ENCODE results near the gene TMX2. TPM values are rescaled to one million over a fixed set of nuclear protein-coding genes. Genes with fewer than 3 reads are reported as not detected.

Gene TMX2
- total RNA-seq, 1 donor from 2014 or later = 70.4 TPM

- H3K4me1 ChIP-seq = peaks cover 95% of the 10 kb centered on the region
- H3K27ac ChIP-seq = peak overlapping the region; percentile 89
- DNase-seq (no peak), ATAC-seq (peak; percentile 17)
- intact Hi-C loops (cut with DNase I) = no loop called here
- H3K36me3 ChIP-seq = no peaks in the 10 kb centered on the region
- no peaks in the 10 kb centered on the region for H3K9me3 ChIP-seq
- TF ChIP-seq, protein P1, sequence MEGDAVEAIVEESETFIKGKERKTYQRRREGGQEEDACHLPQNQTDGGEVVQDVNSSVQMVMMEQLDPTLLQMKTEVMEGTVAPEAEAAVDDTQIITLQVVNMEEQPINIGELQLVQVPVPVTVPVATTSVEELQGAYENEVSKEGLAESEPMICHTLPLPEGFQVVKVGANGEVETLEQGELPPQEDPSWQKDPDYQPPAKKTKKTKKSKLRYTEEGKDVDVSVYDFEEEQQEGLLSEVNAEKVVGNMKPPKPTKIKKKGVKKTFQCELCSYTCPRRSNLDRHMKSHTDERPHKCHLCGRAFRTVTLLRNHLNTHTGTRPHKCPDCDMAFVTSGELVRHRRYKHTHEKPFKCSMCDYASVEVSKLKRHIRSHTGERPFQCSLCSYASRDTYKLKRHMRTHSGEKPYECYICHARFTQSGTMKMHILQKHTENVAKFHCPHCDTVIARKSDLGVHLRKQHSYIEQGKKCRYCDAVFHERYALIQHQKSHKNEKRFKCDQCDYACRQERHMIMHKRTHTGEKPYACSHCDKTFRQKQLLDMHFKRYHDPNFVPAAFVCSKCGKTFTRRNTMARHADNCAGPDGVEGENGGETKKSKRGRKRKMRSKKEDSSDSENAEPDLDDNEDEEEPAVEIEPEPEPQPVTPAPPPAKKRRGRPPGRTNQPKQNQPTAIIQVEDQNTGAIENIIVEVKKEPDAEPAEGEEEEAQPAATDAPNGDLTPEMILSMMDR (IDR thresholded peaks at IDR 0.05) = no peak
- no peaks in the 10 kb centered on the region for H3K27me3 ChIP-seq
- peak overlapping the region; percentile 14 for H3K4me3 ChIP-seq
Observed at GRCh38 chr11:57779276-57779675, 66.9 kb downstream of the TMX2 start.

GRCh38 chr11:57781529-57781943 is 69.1 kb downstream of the TMX2 start:
- intact Hi-C loops (cut with DNase I) = no loop called here
- Histone ChIP-seq H3K27me3 (no peaks in the 10 kb centered on the region), H3K4me1 (peaks cover 91% of the 10 kb centered on the region), H3K27ac (peak overlapping the region; percentile 89), H3K36me3 (no peaks in the 10 kb centered on the region), H3K4me3 (no peak overlapping the region), H3K9me3 (no peaks in the 10 kb centered on the region)
- peak; percentile 78 for DNase-seq
- TF ChIP-seq, protein P1 (IDR thresholded peaks at IDR 0.05) = no peak
- peak; percentile 89 for ATAC-seq

DNA sequence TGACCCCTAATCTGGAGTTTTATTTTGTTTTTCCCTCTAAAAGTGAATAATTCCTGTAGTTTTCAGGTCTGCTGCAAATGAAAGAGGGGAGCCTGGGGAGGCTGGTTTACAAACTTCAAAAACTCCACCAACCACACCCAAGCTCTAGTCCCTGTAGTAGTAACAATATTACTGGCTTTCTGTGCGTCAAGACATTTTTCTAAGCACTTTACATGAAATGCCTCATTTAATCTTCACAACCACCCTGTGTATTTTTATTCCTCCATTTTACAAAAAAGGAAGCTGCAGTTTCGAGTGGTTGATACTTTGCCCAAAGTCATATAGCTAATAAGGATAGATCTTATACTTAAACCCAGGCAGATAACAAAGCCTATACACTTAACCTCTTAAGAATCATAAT is 72.7 kb downstream of the TMX2 start:
- H3K27ac ChIP-seq = no peak overlapping the region
- TF ChIP-seq, protein P1 (IDR thresholded peaks at IDR 0.05) = no peak
- H3K4me1 ChIP-seq = peaks cover 89% of the 10 kb centered on the region

DNA sequence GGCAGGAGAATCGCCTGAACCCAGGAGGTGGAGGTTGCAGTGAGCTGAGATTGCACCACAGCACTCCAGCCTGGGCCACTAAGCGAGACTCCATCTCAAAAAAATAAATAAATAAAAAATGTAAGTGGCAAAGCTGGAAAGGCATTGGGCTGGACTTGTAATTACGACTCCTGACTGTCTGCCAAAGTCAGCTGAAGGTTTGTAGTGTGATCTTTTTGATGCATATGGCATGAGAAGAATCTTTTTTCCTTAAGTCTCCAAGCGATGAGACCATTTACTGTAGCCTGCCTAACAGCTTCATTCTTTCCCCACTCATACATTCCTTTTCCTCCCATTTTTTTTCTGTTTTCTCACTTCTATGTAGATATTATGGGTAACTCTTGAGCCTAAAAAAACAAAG is 74.0 kb downstream of the TMX2 start:
- intact Hi-C loops (cut with DNase I) = no loop called here
- no peak for ATAC-seq
- Histone ChIP-seq H3K27me3 (no peaks in the 10 kb centered on the region), H3K9me3 (no peaks in the 10 kb centered on the region), H3K4me1 (peaks cover 87% of the 10 kb centered on the region), H3K4me3 (no peak overlapping the region), H3K36me3 (no peaks in the 10 kb centered on the region), H3K27ac (peak overlapping the region; percentile 58)
- TF ChIP-seq, protein P1 (IDR thresholded peaks at IDR 0.05) = no peak
- DNase-seq = no peak

More for the DNA sequence above, 72.7 kb downstream of the TMX2 start:
- ATAC-seq (no peak), DNase-seq (no peak)
- Histone ChIP-seq H3K4me3 (no peak overlapping the region), H3K9me3 (no peaks in the 10 kb centered on the region), H3K36me3 (no peaks in the 10 kb centered on the region), H3K27me3 (no peaks in the 10 kb centered on the region)
- intact Hi-C loops (cut with DNase I) = no loop called here

GRCh38 chr11:57787006-57787604 is 74.7 kb downstream of the TMX2 start:
- no peak for DNase-seq
- TF ChIP-seq, protein P1 (IDR thresholded peaks at IDR 0.05) = no peak
- Histone ChIP-seq H3K36me3 (no peaks in the 10 kb centered on the region), H3K4me1 (peaks cover 87% of the 10 kb centered on the region), H3K9me3 (no peaks in the 10 kb centered on the region), H3K27ac (peak overlapping the region; percentile 58), H3K4me3 (no peak overlapping the region), H3K27me3 (no peaks in the 10 kb centered on the region)
- intact Hi-C loops (cut with DNase I) = no loop called here
- no peak for ATAC-seq
